D721Med (cell line): ENCODE results near the gene SOX18.

Experiments
- DNase-seq: peaks from one replicate; pipeline ENCODE4 v3.0.0; 2011; ENCODE audit warnings: low spot score; ENCODE audit not compliant: insufficient read length
- FAIRE-seq: peaks from 2 replicates; lab custom pipeline; 2011; peaks lifted over from hg19 to GRCh38; lab: Jason Lieb, UNC
- TF ChIP-seq, protein P1 (sequence below): IDR thresholded peaks from 2 replicates; pipeline ENCODE4 v1.5.1; 2012; ENCODE audit warnings: mild to moderate bottlenecking, control low read depth; ENCODE audit not compliant: insufficient read depth; ENCODE audit errors: missing control alignments

The SOX18 gene

GRCh38 chr20:64076061-64076997 is 26.9 kb upstream of the SOX18 start:
- DNase-seq (no peak), FAIRE-seq (no peak)
- TF ChIP-seq, protein P1, sequence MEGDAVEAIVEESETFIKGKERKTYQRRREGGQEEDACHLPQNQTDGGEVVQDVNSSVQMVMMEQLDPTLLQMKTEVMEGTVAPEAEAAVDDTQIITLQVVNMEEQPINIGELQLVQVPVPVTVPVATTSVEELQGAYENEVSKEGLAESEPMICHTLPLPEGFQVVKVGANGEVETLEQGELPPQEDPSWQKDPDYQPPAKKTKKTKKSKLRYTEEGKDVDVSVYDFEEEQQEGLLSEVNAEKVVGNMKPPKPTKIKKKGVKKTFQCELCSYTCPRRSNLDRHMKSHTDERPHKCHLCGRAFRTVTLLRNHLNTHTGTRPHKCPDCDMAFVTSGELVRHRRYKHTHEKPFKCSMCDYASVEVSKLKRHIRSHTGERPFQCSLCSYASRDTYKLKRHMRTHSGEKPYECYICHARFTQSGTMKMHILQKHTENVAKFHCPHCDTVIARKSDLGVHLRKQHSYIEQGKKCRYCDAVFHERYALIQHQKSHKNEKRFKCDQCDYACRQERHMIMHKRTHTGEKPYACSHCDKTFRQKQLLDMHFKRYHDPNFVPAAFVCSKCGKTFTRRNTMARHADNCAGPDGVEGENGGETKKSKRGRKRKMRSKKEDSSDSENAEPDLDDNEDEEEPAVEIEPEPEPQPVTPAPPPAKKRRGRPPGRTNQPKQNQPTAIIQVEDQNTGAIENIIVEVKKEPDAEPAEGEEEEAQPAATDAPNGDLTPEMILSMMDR, result no peak

GRCh38 chr20:64075556-64075955 is 26.1 kb upstream of the SOX18 start:
- TF ChIP-seq, protein P1, result no peak
- no peak for FAIRE-seq
- DNase-seq, result no peak

DNA sequence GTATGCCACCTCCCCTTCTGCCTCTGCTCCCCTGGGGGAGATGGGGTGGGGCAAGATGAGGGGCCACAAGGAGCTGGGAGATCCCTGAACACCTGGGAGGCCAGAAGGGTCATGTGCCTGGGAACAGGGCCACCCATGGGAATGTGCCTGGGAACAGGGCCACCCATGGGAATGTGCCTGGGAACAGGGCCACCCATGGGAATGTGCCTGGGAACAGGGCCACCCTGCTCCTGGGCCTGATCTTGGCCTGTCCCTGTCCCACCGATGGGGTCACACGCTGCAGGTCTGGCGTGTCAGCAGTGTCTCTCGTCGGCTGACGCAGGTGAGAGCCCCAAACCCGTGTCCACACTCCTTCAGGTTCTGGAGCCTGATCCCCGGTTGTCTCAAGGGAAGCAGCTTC is 25.5 kb upstream of the SOX18 start:
- TF ChIP-seq, protein P1, result no peak
- no peak for DNase-seq
- FAIRE-seq, result no peak

- no peak for DNase-seq
- TF ChIP-seq, protein P1, result no peak
- no peak for FAIRE-seq
Observed at GRCh38 chr20:64074184-64074789, 24.8 kb upstream of the SOX18 start.

GRCh38 chr20:64073476-64074183 is 24.2 kb upstream of the SOX18 start:
- TF ChIP-seq, protein P1, result no peak
- FAIRE-seq, result no peak
- no peak for DNase-seq

GRCh38 chr20:64072498-64073063 is 23.1 kb upstream of the SOX18 start:
- FAIRE-seq, result no peak
- TF ChIP-seq, protein P1, result no peak
- DNase-seq, result no peak
